GM18951 (cell line): Measurements from ENCODE around the gene PCP4.

Source experiments
- POLR2A ChIP-seq: IDR thresholded peaks from 4 replicates; pipeline ENCODE4 v1.6.1; 2011; ENCODE audit warnings: mild to moderate bottlenecking; ENCODE audit not compliant: insufficient read length, insufficient read depth; ENCODE audit errors: extremely low read depth
- in situ Hi-C: fragments of 300-500 bp; cut with MboI; formaldehyde crosslinking; loops from one replicate; pipeline ENCODE4 v1.12.0; 2022; ENCODE audit warnings: low sequenced_read_pairs, mixed read lengths, inconsistent platforms; ENCODE audit not compliant: unreplicated experiment

PCP4 gene

DNA sequence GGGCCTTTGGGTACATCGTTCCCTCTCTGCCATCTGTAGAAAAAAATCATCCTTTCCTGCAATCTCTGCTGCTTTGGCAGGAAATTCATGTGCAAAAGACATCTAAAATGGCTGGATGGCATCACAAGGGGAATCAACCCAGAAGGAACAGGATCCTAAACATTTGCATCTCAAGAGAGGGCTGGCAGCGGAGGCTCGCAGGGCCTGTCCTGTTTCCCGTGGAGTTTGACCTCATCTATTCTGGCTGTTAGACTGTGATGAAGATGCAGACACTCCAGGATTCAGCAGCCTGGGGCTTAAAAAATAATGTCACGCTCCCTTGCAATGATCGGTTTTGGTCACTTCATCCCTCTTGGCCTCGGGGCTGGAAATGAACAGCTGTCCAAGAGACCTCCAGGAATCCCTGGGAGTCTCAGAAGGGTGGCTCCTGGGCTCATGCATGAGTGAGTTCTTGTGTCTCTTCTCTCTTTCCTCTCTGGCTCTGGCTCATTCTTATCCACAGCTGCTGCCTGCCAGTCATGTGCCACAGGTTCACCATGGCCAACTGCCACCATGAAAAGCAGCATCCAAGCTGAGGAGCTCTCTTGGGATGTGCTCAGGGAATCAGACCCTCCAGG lies 16.1 kb upstream of the PCP4 start:
- no peak for TF ChIP-seq POLR2A
- in situ Hi-C loops = no loop called here

DNA sequence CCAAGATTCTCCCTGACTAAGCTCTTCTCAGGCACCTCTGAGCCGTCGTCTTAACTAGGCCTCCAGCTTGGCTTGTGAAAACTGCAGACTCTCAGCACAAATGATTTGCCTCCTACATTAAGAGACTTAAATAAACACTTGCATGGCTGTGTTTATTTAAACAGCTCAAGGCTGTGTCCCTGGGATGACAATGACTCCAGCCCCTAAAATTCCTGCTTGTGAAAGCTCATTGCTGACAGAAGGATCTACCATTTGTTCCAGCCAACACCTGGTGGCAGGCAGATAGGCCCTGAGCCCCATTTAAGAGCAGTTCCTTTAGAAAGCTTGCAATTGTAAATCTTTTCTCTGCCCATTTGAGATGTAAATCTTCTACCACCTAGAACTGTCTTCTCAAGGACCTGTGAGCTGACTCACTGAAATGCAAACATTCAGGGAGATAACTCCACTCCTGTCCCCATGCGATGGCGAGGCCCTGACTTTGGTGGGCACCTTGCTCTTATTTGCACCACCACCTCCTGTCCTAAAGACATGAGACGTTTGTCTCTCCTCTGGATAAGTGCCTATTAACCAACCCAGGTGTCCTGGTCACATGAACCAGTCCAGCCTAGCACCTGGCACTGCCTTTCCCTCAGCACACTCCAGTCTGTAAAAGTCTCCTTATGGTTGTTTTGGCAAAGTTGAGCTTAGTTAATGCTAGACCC lies 15.1 kb upstream of the PCP4 start:
- in situ Hi-C loops = no loop called here
- no peak for TF ChIP-seq POLR2A

DNA sequence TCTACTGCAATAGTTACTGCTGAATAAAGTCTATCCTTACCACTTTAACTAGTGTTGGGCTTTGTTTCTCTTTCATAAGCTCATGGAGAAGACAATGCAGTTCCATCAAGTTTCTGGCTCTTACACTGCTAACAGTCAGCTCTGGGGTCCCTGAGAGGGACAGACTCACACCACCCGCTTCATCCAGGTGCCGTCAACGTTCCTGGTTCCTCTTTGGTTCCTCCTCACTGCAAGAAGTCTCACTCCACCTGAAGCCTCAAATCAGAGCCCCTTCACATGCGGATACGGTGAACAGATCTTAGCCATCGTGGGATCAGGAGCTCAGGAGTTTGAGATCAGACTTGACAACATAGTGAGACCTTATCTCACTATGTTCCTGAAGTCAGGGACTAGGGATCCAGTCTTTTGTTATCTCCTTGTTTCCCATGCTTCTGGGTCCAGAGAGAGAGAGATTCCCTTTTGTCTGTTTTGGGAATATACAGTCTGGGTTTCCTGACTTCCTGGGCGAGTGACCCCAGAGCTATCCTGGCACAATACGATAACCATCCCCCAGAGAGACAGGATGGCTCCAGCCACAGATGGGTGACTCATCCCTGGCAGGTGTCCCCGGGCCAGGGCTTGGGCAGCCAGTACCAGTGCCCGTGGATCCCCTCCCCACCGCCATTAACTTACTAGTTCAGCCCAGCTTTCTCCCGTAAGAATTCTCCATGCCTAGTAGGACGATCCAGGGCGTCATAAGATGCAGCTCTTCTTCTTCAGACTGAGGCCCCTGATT lies 14.3 kb upstream of the PCP4 start:
- in situ Hi-C loops = no loop called here
- TF ChIP-seq POLR2A = no peak

DNA sequence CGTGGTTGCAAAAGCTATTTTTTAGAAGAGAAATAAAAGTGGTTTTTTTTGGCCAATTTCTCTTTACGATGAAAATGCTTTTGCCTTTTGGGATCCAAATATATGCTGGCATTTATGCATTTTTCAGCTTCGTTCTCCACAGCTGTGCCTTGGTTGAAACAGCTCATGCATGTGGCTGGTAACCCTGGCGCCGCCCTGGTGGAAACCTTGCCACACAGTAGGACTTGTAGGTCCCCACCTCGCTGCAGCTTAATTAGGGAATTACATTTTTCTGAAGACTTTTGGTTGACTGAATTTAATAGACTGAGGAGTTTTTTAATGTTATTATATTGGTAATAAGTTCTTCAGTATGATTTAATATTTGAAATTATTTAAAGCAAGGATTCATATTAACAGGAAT lies 12.7 kb upstream of the PCP4 start:
- no peak for TF ChIP-seq POLR2A
- in situ Hi-C loops = no loop called here

DNA sequence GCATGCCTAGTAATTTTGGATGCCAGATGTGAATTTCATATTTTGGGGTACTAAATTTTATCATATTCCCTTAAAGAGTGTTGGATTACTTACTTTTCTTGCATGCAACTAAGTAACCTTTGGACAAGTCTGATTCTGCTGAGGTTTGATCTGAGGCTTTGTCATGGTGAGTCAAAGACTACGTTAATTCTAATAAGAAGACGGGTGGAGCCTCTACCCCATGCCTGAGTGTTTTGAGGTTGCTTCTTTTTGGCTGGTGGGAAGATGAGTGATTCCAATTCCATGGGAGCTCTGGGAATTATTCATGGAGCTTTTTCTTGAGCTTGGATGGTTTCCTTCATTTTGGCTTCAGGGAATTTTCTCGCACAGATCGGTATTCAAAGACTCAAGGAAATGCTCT lies 11.6 kb upstream of the PCP4 start:
- TF ChIP-seq POLR2A = no peak
- in situ Hi-C loops = no loop called here

DNA sequence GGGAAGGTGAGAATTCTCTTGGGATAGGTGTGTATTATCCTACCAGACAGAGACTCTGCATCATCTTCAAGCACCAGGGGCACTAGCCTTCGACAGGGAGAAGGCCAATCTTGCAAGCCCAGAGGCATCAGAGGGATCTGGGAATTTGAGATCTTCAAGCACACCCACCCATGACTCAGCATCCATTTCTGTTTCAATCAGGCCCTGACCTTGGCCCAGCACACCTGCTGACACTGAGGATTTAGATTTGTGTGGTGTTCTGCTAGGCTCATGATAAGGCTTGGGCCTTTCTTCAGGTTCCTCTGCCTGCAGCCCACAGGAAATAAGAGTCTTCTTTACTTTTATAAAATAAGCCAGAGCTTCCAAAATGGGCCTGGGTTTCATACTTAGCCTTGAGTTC lies 6.6 kb upstream of the PCP4 start:
- in situ Hi-C loops = no loop called here
- TF ChIP-seq POLR2A = no peak

DNA sequence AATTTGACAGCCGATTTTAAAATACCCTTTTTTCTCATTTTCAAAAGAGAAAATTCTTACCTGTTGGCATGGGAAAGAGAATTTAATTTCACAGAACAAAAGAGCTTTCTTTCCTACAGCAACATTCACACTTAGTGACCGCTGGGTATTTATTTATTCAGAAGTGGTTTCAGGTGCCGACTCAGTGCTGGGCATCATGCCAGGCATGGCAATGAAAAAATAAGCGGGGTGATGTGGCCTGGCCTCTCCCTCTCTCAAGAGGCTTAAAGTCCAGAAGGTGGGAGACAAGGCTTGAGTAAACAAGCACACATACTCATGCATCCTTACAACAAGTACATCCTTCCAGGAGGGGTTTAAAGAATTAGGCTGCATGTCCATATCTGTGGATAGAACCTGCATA lies 4.1 kb upstream of the PCP4 start:
- no peak for TF ChIP-seq POLR2A
- in situ Hi-C loops = no loop called here

DNA sequence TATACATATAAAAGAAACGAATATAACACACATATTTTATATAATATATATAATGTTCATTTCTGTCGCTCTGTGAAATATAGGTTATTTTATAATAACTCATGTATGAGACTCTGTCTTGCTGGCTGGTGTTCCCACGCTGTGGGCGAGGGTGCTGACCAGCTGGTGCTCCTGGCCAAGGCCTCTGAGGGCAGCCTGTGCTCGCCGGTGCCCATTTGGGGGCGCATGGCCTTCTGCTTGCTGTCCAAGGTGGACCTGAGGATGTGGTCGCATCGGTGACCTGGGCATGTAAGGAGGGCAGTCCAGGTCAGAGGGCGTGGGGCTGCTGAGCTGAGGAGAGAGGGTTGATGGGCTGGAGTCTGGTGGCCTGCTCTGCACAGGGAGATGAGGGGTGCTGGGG lies 1.1 kb upstream of the PCP4 start:
- in situ Hi-C loops = no loop called here
- no peak for TF ChIP-seq POLR2A

DNA sequence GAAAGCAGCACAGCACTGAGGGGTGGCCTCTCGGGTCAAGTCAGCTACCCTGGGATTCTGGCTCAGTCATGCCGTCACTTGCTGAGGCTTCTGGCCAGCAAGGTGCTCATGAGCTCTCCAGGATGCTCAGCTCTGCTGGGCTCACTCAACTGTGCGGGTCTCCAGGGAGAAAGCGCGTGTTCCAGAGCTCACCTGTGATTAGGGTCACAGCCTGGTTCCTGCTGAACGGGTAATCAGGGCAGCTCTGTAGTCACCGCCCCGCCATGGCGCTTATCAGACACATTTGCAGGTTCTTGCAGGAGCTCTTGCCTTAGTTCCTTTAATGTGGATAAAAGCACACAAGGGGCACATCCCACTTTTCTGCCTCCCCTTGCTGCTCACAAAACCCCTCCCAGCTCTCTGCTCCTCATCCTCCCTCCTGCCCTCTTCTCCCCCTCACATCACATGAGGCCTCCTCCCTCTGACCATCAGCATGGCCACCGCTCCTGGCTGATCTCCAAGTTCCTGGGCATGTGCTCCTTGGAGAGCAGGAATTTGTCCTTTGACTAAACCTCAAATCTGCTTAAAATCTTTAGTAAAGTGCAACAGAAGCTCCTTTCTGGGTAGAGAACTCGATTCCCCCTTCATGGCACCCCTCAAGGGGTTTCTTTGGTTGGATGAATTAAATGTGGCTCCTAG lies 2.0 kb downstream of the PCP4 start:
- in situ Hi-C loops = no loop called here
- TF ChIP-seq POLR2A = no peak

DNA sequence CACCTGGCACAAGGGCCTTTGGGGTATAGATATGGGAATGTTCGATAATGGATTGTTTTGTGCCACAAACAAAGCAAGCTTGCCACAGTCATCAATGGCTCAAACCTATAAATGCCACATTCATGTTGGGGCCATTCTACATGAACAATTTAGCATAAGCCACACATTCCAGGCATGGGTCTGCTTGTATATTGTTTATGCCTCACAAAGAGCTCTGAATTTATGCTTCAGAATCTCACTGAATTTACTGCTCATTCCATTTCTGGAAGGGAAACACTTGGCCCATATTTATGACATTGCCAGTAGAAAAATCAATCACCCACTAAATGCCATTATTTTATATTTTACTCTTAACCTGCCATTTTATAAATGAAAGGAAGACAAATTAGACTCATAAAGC lies 6.4 kb downstream of the PCP4 start:
- in situ Hi-C loops = no loop called here

DNA sequence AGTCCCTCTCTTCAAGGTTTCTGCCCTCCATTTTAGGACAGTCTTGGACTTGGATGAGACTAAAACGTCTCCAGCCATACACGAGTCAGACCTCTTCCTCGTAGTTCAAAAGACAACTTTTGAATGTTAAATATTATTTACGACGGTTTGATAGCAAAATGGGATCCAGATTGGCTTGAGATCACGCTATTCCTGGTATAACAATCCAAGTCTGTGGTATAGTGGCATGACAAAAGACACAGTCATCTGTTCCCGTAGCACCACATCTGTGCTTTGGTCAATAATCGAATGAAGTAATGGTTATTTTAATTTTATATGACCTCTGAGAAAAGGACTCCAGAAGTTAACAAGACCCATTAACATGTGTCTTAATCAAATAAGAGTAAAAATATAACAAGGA lies 7.0 kb downstream of the PCP4 start:
- TF ChIP-seq POLR2A = no peak

More for the DNA sequence above, 6.4 kb downstream of the PCP4 start:
- TF ChIP-seq POLR2A = no peak

DNA sequence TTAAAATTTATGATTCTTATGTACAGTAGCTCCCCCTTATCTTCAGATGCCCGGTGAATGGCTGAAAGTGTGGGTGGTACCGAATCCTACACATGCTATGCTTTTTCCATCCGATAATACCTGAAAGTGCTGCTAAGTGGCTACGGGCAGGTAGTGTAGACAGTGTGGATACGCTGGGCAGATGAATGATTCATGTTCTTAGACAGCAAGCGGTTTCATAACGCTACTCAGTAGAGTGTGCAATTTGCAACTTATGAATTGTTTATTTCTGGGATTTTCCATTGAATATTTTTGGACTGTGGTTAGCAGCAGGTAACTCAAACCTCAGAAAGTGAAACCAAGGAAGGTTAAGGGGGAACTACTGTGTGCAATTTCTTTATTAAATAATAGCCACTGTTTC lies 7.5 kb downstream of the PCP4 start:
- in situ Hi-C loops = no loop called here
- no peak for TF ChIP-seq POLR2A

More for the DNA sequence above, 7.0 kb downstream of the PCP4 start:
- in situ Hi-C loops = no loop called here

DNA sequence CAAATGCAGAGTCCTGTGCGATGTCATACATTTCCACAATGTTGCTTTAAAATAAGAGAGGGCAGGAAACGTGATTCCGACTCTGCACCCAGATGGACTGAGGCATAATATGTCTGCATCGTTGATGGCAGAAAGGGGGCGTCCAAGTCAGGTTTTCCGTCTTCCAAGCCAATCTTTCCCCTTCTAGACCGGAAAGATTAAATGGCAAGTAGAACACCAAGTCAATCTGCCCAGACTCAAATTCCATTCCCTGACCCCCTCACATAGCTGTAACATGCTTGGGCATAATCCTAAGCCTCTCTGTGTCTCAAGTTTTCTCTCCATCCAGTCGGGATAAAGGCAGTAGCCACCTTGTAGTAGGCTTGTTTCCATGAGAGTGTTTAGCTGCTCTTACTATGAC lies 14.4 kb downstream of the PCP4 start:
- in situ Hi-C loops = no loop called here

More for the DNA sequence above, 14.4 kb downstream of the PCP4 start:
- no peak for TF ChIP-seq POLR2A
